ENCODE results near the gene RNF186.
"Not testable (repeated sequence)": the region's sequence is repeated elsewhere in the genome, so short reads cannot be mapped to it uniquely, and the experiment has no call there.

Gene RNF186

GRCh38 chr1:19814681-19815503, at the start of gene RNF186:
RNF186 (minus strand) TSS chr1:19815283; CDS start chr1:19815101, 182 bp downstream.
- DNase-seq (ENCODE audit: low read depth in 2 of 2), result no peak

- DNase-seq (ENCODE audit: low read depth in 2 of 2), result no peak
These were observed 49.6 kb upstream of the RNF186 start for GRCh38 chr1:19864570-19865160.

- DNase-seq (ENCODE audit: low read depth in 2 of 2), result no peak
These were observed 47.9 kb upstream of the RNF186 start for GRCh38 chr1:19862944-19863343.

GRCh38 chr1:19861842-19862530, 46.9 kb upstream of the RNF186 start:
- DNase-seq (ENCODE audit: low read depth in 2 of 2), result no peak

GRCh38 chr1:19861034-19861433, 46.0 kb upstream of the RNF186 start:
- DNase-seq (ENCODE audit: low read depth in 2 of 2), result no peak

- no peak for DNase-seq (ENCODE audit: low read depth in 2 of 2)
These were observed 45.3 kb upstream of the RNF186 start for GRCh38 chr1:19860418-19860817.

- no peak for DNase-seq (ENCODE audit: low read depth in 2 of 2)
These were observed 44.8 kb upstream of the RNF186 start for GRCh38 chr1:19859876-19860275.

- no peak for DNase-seq (ENCODE audit: low read depth in 2 of 2)
These were observed 43.8 kb upstream of the RNF186 start for GRCh38 chr1:19858893-19859292.

GRCh38 chr1:19854866-19855265, 39.8 kb upstream of the RNF186 start:
- DNase-seq (ENCODE audit: low read depth in 2 of 2), result no peak

GRCh38 chr1:19852036-19852435, 37.0 kb upstream of the RNF186 start:
- no peak for DNase-seq (ENCODE audit: low read depth in 2 of 2)

GRCh38 chr1:19850214-19850613, 35.1 kb upstream of the RNF186 start:
- no peak for DNase-seq (ENCODE audit: low read depth in 2 of 2)

- not testable (repeated sequence) for DNase-seq (ENCODE audit: low read depth in 2 of 2)
These were observed 34.2 kb upstream of the RNF186 start for GRCh38 chr1:19849307-19849706.

- DNase-seq (ENCODE audit: low read depth in 2 of 2), result not testable (repeated sequence)
These were observed 32.3 kb upstream of the RNF186 start for GRCh38 chr1:19847334-19847733.

GRCh38 chr1:19846338-19846737, 31.3 kb upstream of the RNF186 start:
- no peak for DNase-seq (ENCODE audit: low read depth in 2 of 2)

GRCh38 chr1:19845555-19845954, 30.5 kb upstream of the RNF186 start:
- no peak for DNase-seq (ENCODE audit: low read depth in 2 of 2)

GRCh38 chr1:19844731-19845495, 29.8 kb upstream of the RNF186 start:
- no peak for DNase-seq (ENCODE audit: low read depth in 2 of 2)

- no peak for DNase-seq (ENCODE audit: low read depth in 2 of 2)
These were observed 25.1 kb upstream of the RNF186 start for GRCh38 chr1:19840228-19840627.

GRCh38 chr1:19837866-19838265, 22.8 kb upstream of the RNF186 start:
- no peak for DNase-seq (ENCODE audit: low read depth in 2 of 2)

GRCh38 chr1:19835578-19835977, 20.5 kb upstream of the RNF186 start:
- no peak for DNase-seq (ENCODE audit: low read depth in 2 of 2)

GRCh38 chr1:19831441-19831840, 16.4 kb upstream of the RNF186 start:
- no peak for DNase-seq (ENCODE audit: low read depth in 2 of 2)

- DNase-seq (ENCODE audit: low read depth in 2 of 2), result no peak
These were observed 13.5 kb upstream of the RNF186 start for GRCh38 chr1:19828546-19828945.

- DNase-seq (ENCODE audit: low read depth in 2 of 2), result no peak
These were observed 10.2 kb upstream of the RNF186 start for GRCh38 chr1:19825298-19825697.
